Measurements from ENCODE around the gene CAMK4. TPM values are rescaled to one million over a fixed set of nuclear protein-coding genes. Genes with fewer than 3 reads are reported as not detected.

The CAMK4 gene
- total RNA-seq, 1 donor from 2014 or later, result 2.7 TPM

- no peak for DNase-seq
- intact Hi-C loops (cut with DNase I), result no loop called here
- Histone ChIP-seq H3K4me3 (no peak overlapping the region), H3K4me1 (no peaks in the 10 kb centered on the region), H3K36me3 (no peaks in the 10 kb centered on the region), H3K27me3 (ENCODE audit: low read depth) (no peaks in the 10 kb centered on the region), H3K27ac (no peak overlapping the region), H3K9me3 (no peaks in the 10 kb centered on the region)
- TF ChIP-seq CTCF (IDR thresholded peaks at IDR 0.05), result no peak
- no peak for ATAC-seq
These were observed 254.7 kb downstream of the CAMK4 start for GRCh38 chr5:111478898-111479297.

DNA sequence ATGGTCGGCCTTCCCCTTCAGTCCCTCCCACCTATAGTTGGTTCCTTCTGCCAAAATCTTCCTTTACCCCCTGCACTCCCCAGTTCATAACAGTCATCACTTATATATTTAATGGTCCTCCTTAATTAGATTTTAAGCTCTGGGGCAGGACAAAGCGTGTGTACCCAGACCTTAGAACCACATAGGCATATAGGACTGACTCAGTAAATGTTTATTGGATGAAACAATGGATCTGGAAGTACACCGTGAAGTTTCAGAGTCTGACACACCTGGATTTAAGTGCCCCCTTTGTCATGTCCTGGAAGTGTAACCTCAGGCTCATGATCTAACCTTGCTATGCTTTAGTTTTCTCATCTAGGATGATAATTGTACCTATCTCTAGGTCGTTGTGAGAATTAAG, 256.2 kb downstream of the CAMK4 start:
- Histone ChIP-seq H3K4me3 (no peak overlapping the region), H3K27ac (no peak overlapping the region), H3K9me3 (no peaks in the 10 kb centered on the region), H3K36me3 (no peaks in the 10 kb centered on the region), H3K27me3 (ENCODE audit: low read depth) (no peaks in the 10 kb centered on the region), H3K4me1 (no peaks in the 10 kb centered on the region)
- no peak for TF ChIP-seq CTCF (IDR thresholded peaks at IDR 0.05)
- no peak for DNase-seq
- intact Hi-C loops (cut with DNase I), result no loop called here
- ATAC-seq, result no peak

DNA sequence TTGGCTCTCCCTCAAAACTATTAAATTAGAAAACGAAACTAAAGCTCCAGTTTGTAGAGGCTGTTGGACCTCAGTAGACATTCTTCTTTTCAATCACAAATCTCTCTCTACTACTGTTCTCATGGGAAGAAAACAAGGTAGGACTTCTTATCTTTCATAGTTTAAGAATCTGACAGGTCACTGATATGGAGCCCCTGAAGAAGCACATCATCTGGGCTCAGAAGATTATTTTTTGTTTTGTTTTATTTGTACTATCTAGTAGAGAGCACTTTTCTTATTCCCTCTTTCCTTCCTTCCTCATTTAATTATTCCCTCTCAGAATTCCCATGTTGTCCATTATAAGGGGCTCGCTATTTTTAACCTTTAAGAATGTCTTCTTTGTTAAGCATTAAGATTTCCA, 261.9 kb downstream of the CAMK4 start:
- Histone ChIP-seq H3K9me3 (no peaks in the 10 kb centered on the region), H3K27ac (no peak overlapping the region), H3K27me3 (ENCODE audit: low read depth) (no peaks in the 10 kb centered on the region), H3K4me3 (no peak overlapping the region), H3K4me1 (no peaks in the 10 kb centered on the region), H3K36me3 (no peaks in the 10 kb centered on the region)
- ATAC-seq, result no peak
- TF ChIP-seq CTCF (IDR thresholded peaks at IDR 0.05), result no peak
- intact Hi-C loops (cut with DNase I), result no loop called here
- DNase-seq, result no peak

GRCh38 chr5:111486926-111487325, 262.7 kb downstream of the CAMK4 start:
- Histone ChIP-seq H3K36me3 (no peaks in the 10 kb centered on the region), H3K27ac (no peak overlapping the region), H3K4me3 (no peak overlapping the region), H3K27me3 (ENCODE audit: low read depth) (no peaks in the 10 kb centered on the region), H3K9me3 (no peaks in the 10 kb centered on the region), H3K4me1 (no peaks in the 10 kb centered on the region)
- intact Hi-C loops (cut with DNase I), result no loop called here
- TF ChIP-seq CTCF (IDR thresholded peaks at IDR 0.05), result no peak
- ATAC-seq (no peak), DNase-seq (no peak)

GRCh38 chr5:111488353-111488752, 264.2 kb downstream of the CAMK4 start:
- no peaks in the 10 kb centered on the region for H3K9me3 ChIP-seq
- DNase-seq (no peak), ATAC-seq (no peak)
- TF ChIP-seq CTCF (IDR thresholded peaks at IDR 0.05), result no peak
- intact Hi-C loops (cut with DNase I), result no loop called here
- H3K36me3 ChIP-seq, result no peaks in the 10 kb centered on the region
- no peaks in the 10 kb centered on the region for H3K27me3 ChIP-seq (ENCODE audit: low read depth)
- H3K4me1 ChIP-seq, result no peaks in the 10 kb centered on the region
- no peak overlapping the region for H3K27ac ChIP-seq
- no peak overlapping the region for H3K4me3 ChIP-seq

DNA sequence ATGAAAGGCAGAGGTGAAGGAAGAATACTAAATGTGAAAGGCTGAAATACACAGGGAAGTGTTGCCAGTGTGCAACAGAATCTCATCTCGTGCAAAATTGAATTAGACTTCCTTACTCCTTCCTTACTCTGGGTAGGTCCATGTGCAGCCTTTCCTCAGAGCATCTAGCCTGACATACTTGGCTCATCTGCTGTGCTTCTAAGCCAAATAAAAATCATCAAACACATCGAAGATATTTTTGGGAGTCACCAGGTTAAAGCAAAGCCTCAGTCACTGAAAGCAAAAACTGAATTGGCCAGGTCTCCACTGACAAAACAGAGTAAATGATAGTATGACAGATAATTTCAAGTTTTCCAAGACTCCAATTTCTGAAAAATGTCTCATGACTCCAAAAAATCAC, 268.8 kb downstream of the CAMK4 start:
- no peaks in the 10 kb centered on the region for H3K9me3 ChIP-seq
- intact Hi-C loops (cut with DNase I), result no loop called here
- no peak overlapping the region for H3K27ac ChIP-seq
- DNase-seq (no peak), ATAC-seq (no peak)
- H3K36me3 ChIP-seq, result peaks cover 10% of the 10 kb centered on the region
- no peaks in the 10 kb centered on the region for H3K4me1 ChIP-seq
- no peak for TF ChIP-seq CTCF (IDR thresholded peaks at IDR 0.05)
- H3K4me3 ChIP-seq, result no peak overlapping the region
- H3K27me3 ChIP-seq (ENCODE audit: low read depth), result no peaks in the 10 kb centered on the region

All from lower lobe of right lung (tissue), 2 donors.